GM23248 (cell line): ENCODE data around the gene KIF13A.

Experiments used
- EZH2 ChIP-seq: fragments of 200-600 bp; sonication (generic); IDR thresholded peaks from 2 replicates; pipeline ENCODE4 v1.6.1; 2018; ENCODE audit warnings: antibody characterized with exemption, mild to moderate bottlenecking; ENCODE audit not compliant: insufficient read depth, poor library complexity, severe bottlenecking
- EZH2phosphoT487 ChIP-seq: fragments of 200-600 bp; sonication (generic); IDR thresholded peaks from 2 replicates; pipeline ENCODE4 v1.6.1; 2018; ENCODE audit warnings: antibody characterized with exemption, moderate library complexity, mild to moderate bottlenecking, low read depth; ENCODE audit not compliant: insufficient read depth

DNA sequence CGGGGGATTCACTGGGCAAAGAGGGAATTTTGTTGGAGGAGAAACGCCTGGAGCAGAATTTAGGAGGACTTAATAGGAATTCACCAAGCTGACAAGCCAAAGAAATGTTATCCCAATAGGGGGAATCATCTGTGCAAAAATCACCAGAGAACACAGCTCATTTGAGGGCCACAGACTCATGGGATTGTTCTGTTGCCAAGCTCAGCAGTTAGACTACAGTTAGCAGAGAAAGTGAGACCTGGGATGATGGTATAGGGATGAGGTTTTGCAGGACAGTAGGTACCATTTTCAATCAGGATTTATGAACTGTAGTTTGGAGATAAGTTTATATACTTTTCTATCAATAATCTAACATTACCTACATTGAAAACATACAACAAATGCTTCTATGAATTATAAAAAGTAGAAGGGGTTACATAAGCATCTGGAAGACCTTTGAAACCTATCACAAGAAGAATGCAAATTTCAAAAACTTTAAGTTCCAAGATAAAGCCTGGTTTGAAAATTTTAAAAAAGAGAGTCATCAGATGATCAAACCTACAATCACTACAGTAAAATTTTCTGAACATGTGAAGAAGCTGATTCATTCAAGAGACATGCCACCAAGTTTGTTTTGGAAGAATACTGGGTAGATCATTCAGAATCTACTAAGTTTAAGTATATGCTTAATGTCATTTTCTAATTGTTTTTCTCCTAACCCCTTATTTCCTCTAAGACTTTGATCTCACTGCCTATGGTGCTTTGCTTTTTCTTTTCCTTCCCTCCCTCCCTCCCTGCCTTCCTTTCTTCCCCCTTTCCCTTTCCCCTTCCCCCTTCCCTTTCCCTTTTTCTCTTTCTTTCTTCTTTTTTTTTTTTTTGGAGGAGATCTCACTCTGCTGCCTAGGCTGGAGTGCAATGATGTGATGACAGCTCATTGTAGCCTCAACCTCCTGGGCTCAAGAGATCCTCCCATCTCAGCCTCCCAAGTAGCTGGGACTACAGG lies 81.5 kb downstream of the KIF13A start:
- no peak for TF ChIP-seq EZH2phosphoT487
- no peak for TF ChIP-seq EZH2
